ENCODE measurements around the gene PAK5. TPM values are rescaled to one million over a fixed set of nuclear protein-coding genes. Genes with fewer than 3 reads are reported as not detected.

The PAK5 gene
- total and polyA plus RNA-seq, 5 experiments from 2014 or later: not detected

GRCh38 chr20:9597547-9597946 is 241.3 kb downstream of the PAK5 start:
- Mint-ChIP-seq H3K9me3 (peaks cover 0 to 5% (median 0%) of the 10 kb centered on the region in 9 donors), H3K27ac (no peak overlapping the region), H3K36me3 (no peaks in the 10 kb centered on the region), H3K27me3 (peaks cover 0 to 3% (median 2%) of the 10 kb centered on the region in 5 donors), H3K4me3 (no peak overlapping the region), H3K4me1 (no peaks in the 10 kb centered on the region)
- ATAC-seq (no peak), DNase-seq (no peak)
- POLR2A ChIA-PET: no interaction called here

DNA sequence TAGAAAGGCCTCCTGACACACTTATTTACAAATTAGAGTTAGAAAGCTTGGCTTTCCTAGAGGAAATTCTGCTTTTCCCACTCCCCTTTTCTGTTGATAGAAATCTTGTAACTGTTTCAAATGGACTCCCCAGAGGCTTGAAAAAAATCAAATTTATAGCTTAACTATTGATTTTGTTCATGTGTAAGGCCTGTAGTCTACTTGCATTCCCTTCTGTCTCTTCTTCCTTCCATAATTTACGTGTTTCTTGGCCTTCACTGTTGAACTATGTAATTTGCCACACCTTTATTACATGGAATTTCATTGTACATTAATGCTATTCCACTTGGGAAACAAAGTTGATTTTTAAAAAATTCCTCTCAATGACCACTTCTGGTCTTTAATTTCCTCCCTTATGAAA is 243.1 kb downstream of the PAK5 start:
- H3K27ac Mint-ChIP-seq: no peak overlapping the region
- peaks cover 0 to 5% (median 2%) of the 10 kb centered on the region in 5 donors for H3K27me3 Mint-ChIP-seq
- H3K4me1 Mint-ChIP-seq: no peaks in the 10 kb centered on the region
- ATAC-seq (no peak), DNase-seq (no peak)
- H3K36me3 Mint-ChIP-seq: no peaks in the 10 kb centered on the region
- peaks cover 0 to 9% (median 0%) of the 10 kb centered on the region in 9 donors for H3K9me3 Mint-ChIP-seq
- POLR2A ChIA-PET: no interaction called here
- no peak overlapping the region for H3K4me3 Mint-ChIP-seq

DNA sequence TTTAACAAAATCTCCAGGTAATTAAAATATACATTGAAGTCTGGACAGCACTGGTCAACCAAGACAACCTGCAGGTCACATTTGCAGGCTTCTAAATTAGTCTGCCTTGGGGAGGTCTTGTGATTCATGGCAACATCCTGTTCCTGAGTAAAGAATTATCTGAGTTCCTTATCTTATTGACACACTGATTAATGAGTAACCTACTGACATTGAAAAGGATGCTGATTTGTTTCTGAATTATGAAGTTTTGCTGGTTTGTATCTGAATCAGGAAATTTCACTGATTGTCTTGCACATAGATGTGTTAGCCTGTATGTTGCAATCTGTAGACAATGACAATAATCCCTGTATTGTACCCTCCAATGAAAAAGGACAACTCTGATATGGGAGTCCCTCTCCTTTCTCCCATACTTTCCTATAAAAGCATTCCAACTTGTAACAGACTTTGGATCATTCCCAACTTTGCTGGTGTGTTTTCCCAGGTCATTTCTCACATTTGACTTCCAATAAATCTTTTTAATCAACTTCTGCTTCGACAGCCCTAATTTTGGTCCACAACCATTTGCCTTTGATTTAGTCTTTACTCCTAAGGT is 244.5 kb downstream of the PAK5 start:
- Mint-ChIP-seq H3K27me3 (peaks cover 0 to 4% (median 2%) of the 10 kb centered on the region in 5 donors), H3K27ac (no peak overlapping the region), H3K4me3 (no peak overlapping the region), H3K9me3 (peaks cover 0 to 9% (median 0%) of the 10 kb centered on the region in 9 donors), H3K4me1 (no peaks in the 10 kb centered on the region), H3K36me3 (no peaks in the 10 kb centered on the region)
- ATAC-seq: no peak
- POLR2A ChIA-PET: no interaction called here
- DNase-seq: no peak

- no peak for ATAC-seq
- H3K9me3 Mint-ChIP-seq: peaks cover 0 to 9% (median 0%) of the 10 kb centered on the region in 9 donors
- peaks cover 0 to 6% (median 2%) of the 10 kb centered on the region in 5 donors for H3K27me3 Mint-ChIP-seq
- POLR2A ChIA-PET: no interaction called here
- DNase-seq: no peak
- no peaks in the 10 kb centered on the region for H3K36me3 Mint-ChIP-seq
- no peak overlapping the region for H3K27ac Mint-ChIP-seq
- no peak overlapping the region for H3K4me3 Mint-ChIP-seq
- no peaks in the 10 kb centered on the region for H3K4me1 Mint-ChIP-seq
Measured at GRCh38 chr20:9592419-9592818, 246.5 kb downstream of the PAK5 start.

DNA sequence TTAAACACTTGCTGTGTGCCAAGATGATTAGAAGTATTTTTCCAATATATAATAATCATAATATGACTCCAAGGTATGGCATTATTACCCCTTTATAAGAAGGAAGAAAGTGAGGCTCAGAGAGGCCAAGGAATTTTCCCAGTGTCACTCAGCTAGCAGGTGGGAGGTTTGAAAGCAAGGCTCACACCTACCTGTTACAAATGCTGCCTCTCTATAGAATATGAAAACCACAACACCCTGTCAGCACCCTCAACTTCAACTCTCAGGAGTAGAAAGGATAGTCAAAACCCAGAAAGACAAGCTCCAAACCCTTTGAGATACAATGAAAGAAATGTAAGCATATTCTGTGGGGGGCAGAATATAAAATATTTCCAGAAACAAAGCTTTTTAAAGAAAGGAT is 247.8 kb downstream of the PAK5 start:
- H3K9me3 Mint-ChIP-seq: peaks cover 0 to 9% (median 0%) of the 10 kb centered on the region in 9 donors
- no peaks in the 10 kb centered on the region for H3K4me1 Mint-ChIP-seq
- no peak overlapping the region for H3K4me3 Mint-ChIP-seq
- H3K36me3 Mint-ChIP-seq: no peaks in the 10 kb centered on the region
- H3K27me3 Mint-ChIP-seq: peaks cover 1 to 6% (median 2%) of the 10 kb centered on the region in 5 donors
- ATAC-seq (no peak), DNase-seq (no peak)
- H3K27ac Mint-ChIP-seq: no peak overlapping the region
- POLR2A ChIA-PET: no interaction called here

DNA sequence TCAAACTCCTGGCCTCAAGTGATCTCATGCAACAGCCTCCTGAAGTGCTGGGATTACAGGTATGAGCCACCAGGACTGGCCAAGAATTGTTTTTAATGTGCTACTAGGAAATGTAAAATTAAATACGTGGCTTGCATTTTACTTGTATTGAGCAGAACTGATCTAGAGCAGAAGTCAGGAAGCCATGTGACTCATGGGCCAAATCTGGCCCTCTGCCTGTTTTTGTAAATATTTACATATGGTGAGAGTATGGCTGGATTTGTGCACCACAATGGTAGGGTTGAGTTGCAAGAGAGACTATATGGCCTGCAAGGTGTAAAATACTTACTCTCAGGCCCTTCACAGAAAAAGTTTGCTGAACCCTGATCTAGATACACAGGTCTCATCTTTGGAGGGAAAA is 248.7 kb downstream of the PAK5 start:
- Mint-ChIP-seq H3K9me3 (peaks cover 0 to 9% (median 0%) of the 10 kb centered on the region in 9 donors), H3K36me3 (no peaks in the 10 kb centered on the region), H3K4me1 (no peaks in the 10 kb centered on the region), H3K27me3 (peaks cover 0 to 11% (median 8%) of the 10 kb centered on the region in 5 donors), H3K4me3 (no peak overlapping the region), H3K27ac (no peak overlapping the region)
- DNase-seq (no peak), ATAC-seq (no peak)
- POLR2A ChIA-PET: no interaction called here

DNA sequence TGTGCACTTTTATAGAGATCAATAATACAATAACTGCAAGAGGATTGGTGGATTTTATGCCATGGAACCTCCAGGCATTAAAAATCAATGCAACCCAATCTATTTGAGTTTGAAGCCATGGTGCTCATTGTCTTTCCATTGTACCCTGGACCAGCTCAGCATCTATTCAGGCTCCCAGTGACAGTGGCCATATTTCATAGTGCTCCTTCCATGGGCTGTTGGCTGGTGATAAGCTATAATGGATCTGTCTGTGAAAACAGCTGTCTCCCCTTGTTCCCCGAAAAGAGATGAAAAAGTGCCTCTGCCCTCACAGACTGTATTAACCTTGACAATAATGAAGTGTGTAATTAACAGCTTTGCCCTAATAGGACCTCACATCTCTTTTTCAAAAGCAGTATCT is 250.2 kb downstream of the PAK5 start:
- no peak overlapping the region for H3K4me3 Mint-ChIP-seq
- no peak overlapping the region for H3K27ac Mint-ChIP-seq
- H3K9me3 Mint-ChIP-seq: peaks cover 0 to 9% (median 0%) of the 10 kb centered on the region in 9 donors
- H3K27me3 Mint-ChIP-seq: peaks cover 0 to 13% (median 8%) of the 10 kb centered on the region in 5 donors
- H3K36me3 Mint-ChIP-seq: no peaks in the 10 kb centered on the region
- POLR2A ChIA-PET: no interaction called here
- no peaks in the 10 kb centered on the region for H3K4me1 Mint-ChIP-seq
- no peak for DNase-seq
- ATAC-seq: no peak

GRCh38 chr20:9583151-9583550 is 255.7 kb downstream of the PAK5 start:
- no peaks in the 10 kb centered on the region for H3K36me3 Mint-ChIP-seq
- no peak overlapping the region for H3K27ac Mint-ChIP-seq
- H3K4me1 Mint-ChIP-seq: no peaks in the 10 kb centered on the region
- no peak for DNase-seq
- POLR2A ChIA-PET: no interaction called here
- no peak for ATAC-seq
- no peak overlapping the region for H3K4me3 Mint-ChIP-seq
- no peaks in the 10 kb centered on the region for H3K9me3 Mint-ChIP-seq
- H3K27me3 Mint-ChIP-seq: peaks cover 0 to 23% (median 7%) of the 10 kb centered on the region in 5 donors

GRCh38 chr20:9582137-9582536 is 256.7 kb downstream of the PAK5 start:
- no peaks in the 10 kb centered on the region for H3K9me3 Mint-ChIP-seq
- ATAC-seq: no peak
- POLR2A ChIA-PET: no interaction called here
- H3K4me1 Mint-ChIP-seq: no peaks in the 10 kb centered on the region
- H3K4me3 Mint-ChIP-seq: no peak overlapping the region
- DNase-seq: no peak
- H3K27me3 Mint-ChIP-seq: peaks cover 0 to 23% (median 6%) of the 10 kb centered on the region in 5 donors
- H3K36me3 Mint-ChIP-seq: no peaks in the 10 kb centered on the region
- H3K27ac Mint-ChIP-seq: no peak overlapping the region

DNA sequence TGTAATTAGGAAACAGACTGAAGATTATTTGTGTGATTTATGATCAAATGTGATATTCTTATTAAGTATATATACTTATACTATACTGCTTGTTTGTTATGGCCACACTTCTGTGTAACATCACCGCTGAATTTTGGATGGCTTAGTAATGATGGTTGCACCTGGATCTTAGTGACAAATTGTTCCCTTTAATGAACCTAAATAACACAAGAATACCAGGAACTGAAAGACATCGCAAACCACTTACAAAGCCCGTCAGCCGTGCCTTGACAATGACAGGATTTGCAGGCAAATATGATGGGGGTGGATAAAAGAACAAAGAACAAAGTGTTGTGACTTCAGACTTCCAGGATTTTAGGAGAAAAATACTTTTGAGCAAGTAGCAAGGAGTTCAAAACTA is 257.4 kb downstream of the PAK5 start:
- DNase-seq (no peak), ATAC-seq (no peak)
- no peaks in the 10 kb centered on the region for H3K4me1 Mint-ChIP-seq
- no peaks in the 10 kb centered on the region for H3K36me3 Mint-ChIP-seq
- no peak overlapping the region for H3K4me3 Mint-ChIP-seq
- no peak overlapping the region for H3K27ac Mint-ChIP-seq
- H3K9me3 Mint-ChIP-seq: peaks cover 0 to 2% (median 0%) of the 10 kb centered on the region in 9 donors
- H3K27me3 Mint-ChIP-seq: peaks cover 0 to 23% (median 6%) of the 10 kb centered on the region in 5 donors
- POLR2A ChIA-PET: no interaction called here

GRCh38 chr20:9578594-9578993 is 260.3 kb downstream of the PAK5 start:
- Mint-ChIP-seq H3K36me3 (no peaks in the 10 kb centered on the region), H3K27me3 (peaks cover 0 to 10% (median 2%) of the 10 kb centered on the region in 5 donors), H3K4me1 (no peaks in the 10 kb centered on the region), H3K9me3 (peaks cover 0 to 2% (median 0%) of the 10 kb centered on the region in 9 donors), H3K27ac (no peak overlapping the region), H3K4me3 (no peak overlapping the region)
- POLR2A ChIA-PET: no interaction called here
- ATAC-seq (no peak), DNase-seq (no peak)

DNA sequence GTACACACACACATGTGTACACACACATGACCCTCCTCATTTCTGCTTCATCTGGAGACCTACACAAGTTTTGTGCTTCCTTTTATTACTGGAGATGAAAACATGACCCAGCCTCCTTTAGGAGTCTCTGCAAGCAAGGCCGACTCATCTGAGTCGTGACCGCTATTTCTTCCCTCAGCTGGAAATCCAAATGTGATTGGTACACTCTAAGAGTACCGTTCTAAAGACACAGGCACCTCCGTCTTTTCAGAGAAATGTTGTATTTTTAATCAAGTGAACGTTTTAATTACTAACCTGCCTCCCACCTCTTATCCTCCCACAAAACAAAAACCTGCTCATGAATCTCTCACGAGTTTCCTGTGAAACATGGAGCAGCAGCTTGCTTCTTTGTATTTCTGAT is 261.5 kb downstream of the PAK5 start:
- H3K9me3 Mint-ChIP-seq: peaks cover 0 to 2% (median 0%) of the 10 kb centered on the region in 9 donors
- no peaks in the 10 kb centered on the region for H3K36me3 Mint-ChIP-seq
- H3K4me3 Mint-ChIP-seq: no peak overlapping the region
- POLR2A ChIA-PET: no interaction called here
- peaks cover 0 to 10% (median 4%) of the 10 kb centered on the region in 5 donors for H3K27me3 Mint-ChIP-seq
- H3K4me1 Mint-ChIP-seq: no peaks in the 10 kb centered on the region
- no peak overlapping the region for H3K27ac Mint-ChIP-seq
- ATAC-seq (no peak), DNase-seq (no peak)

- H3K27me3 Mint-ChIP-seq: peaks cover 0 to 10% (median 4%) of the 10 kb centered on the region in 5 donors
Measured at GRCh38 chr20:9576695-9577094, 262.2 kb downstream of the PAK5 start.

DNA sequence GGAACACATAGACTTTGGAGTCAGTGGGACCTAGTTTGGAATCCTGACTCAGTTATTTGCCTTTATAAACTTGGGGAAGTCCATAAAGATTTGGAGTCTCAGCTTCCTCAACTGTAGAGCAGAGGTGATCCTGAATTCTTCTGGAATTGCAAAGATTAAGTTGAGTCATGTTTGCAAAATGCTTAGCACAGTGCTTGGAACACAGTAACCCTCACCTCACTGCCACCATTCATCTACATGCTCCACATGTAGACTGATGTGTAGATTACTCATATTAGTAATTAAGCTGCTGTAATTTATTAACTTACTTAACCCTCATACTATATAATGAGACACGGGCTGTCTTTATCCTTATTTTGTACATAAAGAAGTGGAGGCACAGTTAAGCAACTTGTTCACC is 263.0 kb downstream of the PAK5 start:
- POLR2A ChIA-PET: no interaction called here
- H3K4me3 Mint-ChIP-seq: no peak overlapping the region
- peaks cover 0 to 4% (median 0%) of the 10 kb centered on the region in 9 donors for H3K9me3 Mint-ChIP-seq
- no peak overlapping the region for H3K27ac Mint-ChIP-seq
- no peaks in the 10 kb centered on the region for H3K36me3 Mint-ChIP-seq
- DNase-seq: no peak
- H3K27me3 Mint-ChIP-seq: peaks cover 0 to 14% (median 4%) of the 10 kb centered on the region in 5 donors
- H3K4me1 Mint-ChIP-seq: no peaks in the 10 kb centered on the region
- ATAC-seq: no peak

More at GRCh38 chr20:9576695-9577094, 262.2 kb downstream of the PAK5 start:
- ATAC-seq: no peak
- no peak for DNase-seq
- Mint-ChIP-seq H3K27ac (no peak overlapping the region), H3K9me3 (peaks cover 0 to 4% (median 0%) of the 10 kb centered on the region in 9 donors), H3K4me3 (no peak overlapping the region), H3K36me3 (no peaks in the 10 kb centered on the region), H3K4me1 (no peaks in the 10 kb centered on the region)
- POLR2A ChIA-PET: no interaction called here

Data from naive thymus-derived CD8-positive, alpha-beta T cell (primary cell).